Measurements from ENCODE around the gene NKAIN4. TPM values are rescaled to one million over a fixed set of nuclear protein-coding genes. Genes with fewer than 3 reads are reported as not detected.

The NKAIN4 gene
- total RNA-seq, 1 experiment from 2014 or later = not detected

DNA sequence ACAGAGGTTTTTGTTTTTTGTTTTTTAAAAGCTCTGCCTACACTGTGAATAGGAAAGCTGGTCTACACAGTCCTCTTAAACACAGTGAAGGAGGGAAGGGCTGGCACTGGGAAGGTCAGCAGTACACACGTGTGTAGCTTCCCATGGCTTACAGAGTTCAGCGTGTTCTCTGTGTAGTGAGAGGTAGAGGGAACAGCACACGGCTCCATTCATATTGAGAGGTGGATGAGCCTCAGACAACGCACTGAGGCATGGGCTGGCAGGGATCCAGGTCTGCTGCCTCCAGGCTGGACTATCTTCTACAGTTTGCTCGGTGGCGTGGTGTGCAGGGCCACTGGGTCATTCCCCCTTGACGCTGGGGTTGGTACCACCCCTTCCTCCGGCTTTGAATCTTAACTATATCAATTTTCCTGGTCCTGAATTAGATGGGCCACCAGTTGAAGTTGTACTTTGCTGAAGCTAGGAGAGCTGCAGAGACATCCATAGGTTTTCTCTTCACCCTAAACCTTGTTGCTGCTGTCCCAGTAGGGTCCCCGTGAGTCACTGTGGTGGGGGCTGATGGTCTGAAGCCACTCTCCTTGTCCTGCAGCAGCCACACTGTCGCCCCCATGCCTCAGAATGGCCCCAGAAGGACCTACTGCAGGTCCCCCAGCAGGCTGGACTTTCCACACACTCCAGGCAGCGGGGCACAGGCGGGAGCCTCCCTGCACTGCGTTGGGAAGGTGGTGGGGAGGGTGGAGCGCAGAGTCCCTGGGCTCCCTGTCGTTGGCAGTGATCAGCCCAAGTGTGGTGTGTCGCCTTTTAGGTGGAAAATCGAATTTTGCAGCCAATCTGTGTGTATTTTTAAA is 20.3 kb upstream of the NKAIN4 start:
- DNase-seq (ENCODE audit: low spot score) = no peak

DNA sequence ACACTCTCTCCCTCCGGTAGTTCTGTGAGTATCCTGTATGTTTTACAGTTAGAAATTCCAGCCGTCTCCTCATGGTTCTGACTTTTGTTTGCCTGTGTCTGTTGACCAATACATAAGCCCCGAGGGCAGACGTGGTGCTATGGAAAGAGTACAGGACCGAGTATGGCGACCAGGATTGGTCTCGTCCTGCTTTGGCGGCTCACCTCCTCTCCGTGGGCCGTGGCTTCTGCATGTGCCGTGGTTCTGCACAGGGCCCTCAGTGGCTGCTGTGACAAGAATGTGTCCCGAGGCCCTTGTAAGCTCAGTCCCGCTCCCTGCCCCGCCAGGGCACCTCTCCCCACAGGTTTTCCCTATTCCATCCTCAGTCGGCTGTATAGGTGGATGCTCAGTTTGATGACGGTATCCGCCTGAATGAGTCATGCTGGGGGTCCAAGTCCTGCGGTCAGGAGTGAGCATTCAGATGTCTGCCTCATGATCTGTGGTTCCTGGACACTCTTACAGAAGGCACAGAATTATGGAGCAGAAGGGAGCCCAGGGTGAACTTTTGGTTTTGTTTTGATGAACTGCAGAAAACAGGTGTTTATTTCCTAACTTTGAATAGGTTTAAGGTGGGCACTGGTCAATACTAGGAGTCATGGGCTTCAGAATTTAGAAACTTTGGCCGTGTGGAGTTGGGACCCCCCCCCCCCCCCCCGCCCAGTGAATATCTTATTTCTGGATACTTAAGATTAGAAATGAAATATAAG is 19.5 kb upstream of the NKAIN4 start:
- peak; percentile 88 for DNase-seq (ENCODE audit: low spot score)

DNA sequence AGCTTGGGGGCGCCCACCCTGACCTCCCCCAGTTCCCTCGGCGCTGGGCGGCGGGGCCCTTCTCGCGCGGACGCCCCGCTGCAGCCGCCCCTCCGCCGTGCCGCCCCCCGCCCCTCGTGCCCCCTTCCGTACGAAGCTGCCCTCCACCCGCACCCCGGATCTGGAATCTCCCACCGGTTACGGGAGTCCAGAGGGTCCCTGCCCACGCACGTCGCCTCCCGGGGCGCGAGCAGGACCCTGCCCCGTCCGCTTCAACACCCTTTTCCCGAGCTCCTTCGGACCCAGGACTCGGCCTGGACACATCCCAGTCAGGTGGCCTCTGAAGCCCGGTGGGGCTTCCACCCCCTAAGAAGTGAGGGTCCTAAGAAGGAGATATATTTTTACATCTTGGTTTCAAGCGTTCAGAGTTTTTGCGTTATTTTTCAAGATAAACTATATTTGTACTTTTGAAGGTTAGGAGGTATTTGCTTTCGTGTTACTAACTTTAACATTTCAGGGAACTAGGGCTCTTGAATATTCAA is 18.9 kb upstream of the NKAIN4 start:
- no peak for DNase-seq (ENCODE audit: low spot score)

DNA sequence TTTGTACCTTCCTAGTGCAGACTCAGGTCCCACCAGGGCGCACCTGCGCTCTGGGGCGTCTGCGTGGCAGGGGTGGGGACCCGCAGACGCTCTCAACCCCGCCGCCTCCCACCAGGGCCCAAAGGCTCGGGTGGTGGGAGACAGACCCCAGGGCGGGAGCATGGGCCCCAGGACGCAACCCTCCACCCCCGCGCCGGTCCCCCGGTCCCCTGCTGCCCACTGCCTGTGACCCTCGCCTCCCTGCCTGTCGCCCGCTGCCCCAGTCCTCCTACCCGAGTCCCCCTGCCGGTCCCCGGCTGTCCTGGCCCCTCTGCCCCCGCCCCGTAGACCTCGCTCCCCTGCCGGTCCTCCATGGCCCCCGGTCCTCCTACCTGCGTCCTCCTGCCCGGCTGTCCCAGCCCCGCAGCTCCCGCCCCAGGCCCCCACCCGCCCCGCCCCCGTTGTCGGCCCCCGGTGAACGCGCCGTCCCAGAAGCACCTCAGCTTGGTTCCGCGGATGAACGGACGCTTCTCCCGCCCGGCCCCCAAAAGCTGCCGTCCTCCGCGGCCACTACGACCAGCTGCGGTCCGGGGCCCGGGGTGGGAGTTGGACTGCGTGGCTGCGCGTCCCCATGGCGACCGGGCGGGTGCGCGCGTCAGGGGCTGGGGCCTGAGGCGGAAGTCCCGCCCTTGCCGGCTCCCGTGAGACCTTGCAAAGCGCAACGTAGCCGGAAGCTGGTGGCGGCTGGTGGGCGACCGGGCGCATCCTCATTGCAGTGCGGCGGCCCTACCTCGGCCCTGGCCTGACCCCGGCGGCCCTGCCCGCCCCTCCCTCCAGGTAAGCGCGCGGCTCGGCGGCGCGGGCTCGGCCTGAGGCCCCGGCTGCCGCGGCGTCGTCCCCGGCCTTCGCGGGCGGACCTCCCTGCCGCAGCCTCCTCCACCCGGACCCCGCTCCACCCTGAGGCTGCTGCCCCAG is 18.1 kb upstream of the NKAIN4 start, which contains the start of gene ARFGAP1:
ARFGAP1 (plus strand) TSS at position 709 of the 954 bp plus-strand sequence. CDS start 2,768 bp downstream, outside the sequence.
- peak; percentile 75 for DNase-seq (ENCODE audit: low spot score)

DNA sequence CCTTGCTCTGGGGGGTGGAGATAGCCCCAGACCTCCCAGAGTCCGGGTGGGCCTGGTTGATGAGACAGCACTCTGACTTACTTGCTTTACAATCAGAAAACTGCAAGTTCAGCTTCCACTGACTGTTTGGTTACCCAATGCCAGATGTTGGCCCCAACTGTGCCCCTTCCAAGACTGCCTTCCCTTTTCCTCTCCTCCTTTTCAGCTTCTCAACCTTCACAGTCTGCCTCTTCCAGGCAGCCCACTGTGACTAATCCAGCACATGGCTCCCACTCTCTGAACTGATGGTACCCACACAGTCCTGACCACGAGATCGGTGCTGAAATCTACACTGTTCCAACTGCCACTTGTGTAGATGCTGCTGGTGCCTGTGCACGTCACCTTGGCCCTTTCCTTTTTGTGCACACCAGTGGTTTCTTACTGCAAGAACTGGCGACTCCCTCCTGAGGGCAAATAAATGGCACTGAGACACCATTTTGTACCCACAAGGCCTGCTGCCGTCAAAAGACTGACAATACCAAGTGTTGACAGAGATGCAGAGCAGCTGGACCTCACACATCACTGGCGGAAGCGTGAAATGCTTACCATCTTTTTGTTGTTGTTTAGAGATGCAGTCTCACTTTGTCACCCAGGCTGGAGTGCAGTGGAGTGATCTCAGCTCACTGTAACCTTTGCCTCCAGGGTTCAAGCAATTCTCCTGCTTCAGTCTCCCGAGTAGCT is 16.5 kb upstream of the NKAIN4 start:
- DNase-seq (ENCODE audit: low spot score) = no peak

DNA sequence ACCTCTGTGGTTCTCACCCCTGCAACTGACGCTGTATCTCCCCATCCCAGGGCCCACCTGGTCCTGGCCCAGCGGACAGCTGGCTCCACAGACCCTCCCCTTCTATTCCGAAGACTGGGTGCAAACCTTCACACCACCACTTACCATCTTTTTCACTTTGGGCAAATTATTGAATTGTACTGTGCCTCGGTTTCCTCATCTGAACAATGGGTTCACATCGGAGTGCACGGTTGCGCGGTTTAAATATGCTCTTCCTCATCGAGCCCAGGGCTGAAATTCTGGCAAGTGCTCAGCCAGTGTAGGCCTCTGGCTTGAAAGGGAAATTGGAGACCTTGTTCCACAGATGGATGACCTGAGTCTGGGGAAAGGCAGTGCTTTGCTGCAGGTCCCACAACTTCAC is 15.5 kb upstream of the NKAIN4 start:
- no peak for DNase-seq (ENCODE audit: low spot score)

DNA sequence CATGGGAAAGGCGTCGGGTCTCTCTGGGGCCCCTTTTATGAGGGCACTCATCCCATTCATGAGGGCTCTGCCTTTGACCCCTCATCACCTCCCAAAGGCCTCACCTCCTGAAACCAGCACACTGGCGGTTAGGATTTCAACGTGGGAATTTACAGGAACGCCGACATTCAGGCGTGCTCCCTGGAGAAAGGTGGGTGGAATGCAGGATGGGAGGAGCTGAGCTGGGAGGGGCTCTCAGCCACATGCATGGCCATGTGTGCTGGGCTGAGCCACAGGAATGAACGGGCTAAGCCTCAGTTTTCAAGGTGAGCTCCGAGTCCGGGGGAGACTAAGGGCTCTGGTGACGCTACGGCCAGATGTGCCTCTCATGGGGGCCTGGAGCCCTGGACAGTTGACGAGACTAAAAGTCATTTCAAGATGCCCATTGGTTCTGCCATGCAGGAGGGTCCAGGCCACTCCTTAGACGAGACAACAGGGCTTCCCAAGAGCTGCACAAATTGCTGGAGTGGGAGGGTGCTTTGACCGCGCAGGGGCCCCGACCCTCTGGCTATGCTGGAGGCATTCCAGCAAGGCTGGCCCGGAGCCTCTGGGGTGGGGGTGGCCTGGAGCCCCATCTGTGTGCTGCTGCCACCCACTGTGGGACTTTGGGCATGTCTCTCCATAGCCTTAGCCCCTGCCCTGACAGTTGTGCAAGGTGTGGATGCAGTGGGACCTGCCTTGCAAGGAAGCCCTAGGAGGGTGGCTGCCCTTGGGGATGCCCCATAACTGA is 14.6 kb upstream of the NKAIN4 start:
- no peak for DNase-seq (ENCODE audit: low spot score)

DNA sequence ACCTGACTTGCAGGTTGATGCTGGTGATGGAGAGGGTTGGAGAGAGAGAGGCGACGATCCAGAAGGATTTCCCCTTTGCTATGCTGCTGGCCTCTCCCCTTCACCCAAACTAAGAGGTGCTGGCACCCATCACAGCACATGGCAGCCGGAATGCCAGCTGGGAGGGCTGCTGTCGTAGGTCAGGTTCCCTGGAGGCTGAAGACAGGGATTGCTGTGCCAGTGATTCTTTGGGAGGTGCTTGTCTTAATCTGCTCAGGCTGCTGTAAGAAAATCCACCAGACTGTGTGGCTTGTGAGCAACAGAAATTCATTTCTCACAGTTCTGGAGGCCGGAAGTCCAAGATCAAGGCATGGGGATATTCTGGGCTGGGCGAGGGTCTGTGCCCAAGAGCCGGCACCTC is 14.0 kb upstream of the NKAIN4 start:
- DNase-seq (ENCODE audit: low spot score) = no peak

DNA sequence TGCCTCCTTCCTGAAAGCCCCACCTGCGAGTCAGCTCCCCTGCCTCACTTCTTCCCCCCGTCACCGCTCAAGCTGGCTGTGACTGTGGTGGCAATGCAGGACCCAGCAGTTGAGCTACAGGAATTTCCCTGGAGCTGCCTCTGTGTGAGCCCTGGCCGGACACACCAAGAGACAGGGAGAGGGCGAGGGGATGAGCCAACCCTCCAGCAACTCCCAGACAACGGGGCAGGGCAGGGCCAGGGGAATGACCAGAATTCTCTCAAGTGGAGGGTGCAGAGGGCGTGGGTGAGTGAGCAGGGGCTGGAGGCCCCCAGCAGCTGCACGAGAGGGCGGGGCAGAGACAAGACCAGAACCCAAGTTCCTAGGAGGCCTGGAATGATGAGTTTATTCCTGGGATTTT is 13.4 kb upstream of the NKAIN4 start:
- no peak for DNase-seq (ENCODE audit: low spot score)

DNA sequence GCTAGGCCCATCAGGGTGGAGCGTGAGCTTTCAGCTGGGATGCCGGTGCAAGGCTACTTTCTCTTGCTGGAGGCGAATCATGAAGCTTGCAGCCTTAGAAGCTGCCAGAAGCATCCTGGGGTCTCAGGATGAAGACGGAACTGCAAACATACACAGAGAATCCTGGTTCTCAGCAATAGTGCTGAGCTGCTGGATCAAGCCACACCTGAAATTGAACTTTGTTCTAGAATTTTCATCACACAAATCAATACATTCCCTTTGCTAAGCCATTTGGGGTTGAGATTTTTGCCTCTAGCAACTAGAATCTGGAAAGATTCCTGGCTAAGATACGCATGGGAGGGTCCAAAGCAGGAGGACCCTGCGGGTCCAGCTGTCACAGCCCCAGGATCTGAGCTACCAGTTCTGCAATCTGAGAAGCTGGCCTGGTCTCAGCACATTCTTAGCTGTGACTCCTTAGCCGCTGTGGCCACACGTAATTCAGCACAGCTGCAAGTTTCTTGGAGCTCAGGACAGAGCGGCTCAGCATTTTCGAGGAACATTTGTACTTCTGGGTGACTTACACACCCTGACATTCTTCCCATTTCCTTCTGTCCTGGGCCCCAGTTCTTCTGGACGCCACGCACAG is 11.7 kb upstream of the NKAIN4 start:
- no peak for DNase-seq (ENCODE audit: low spot score)

DNA sequence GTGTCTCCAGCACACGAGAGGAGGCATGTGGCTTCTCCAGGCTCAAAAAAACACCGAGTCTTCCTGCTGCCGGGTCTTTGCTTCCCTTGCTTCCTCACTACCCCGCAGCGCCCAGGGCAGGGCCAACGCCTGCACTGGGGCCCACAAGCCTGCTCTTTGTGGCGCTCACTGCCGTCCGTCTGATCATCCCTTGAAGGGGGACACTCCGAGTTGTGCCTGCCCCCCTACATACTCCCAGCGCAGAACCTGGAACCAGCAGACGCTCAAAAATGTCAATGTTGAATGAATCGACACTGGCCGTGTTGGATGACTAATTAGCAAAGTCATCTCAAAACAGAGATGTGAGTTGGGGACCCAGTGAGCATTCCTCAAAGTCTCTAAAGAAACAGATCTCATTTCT is 10.3 kb upstream of the NKAIN4 start:
- no peak for DNase-seq (ENCODE audit: low spot score)

DNA sequence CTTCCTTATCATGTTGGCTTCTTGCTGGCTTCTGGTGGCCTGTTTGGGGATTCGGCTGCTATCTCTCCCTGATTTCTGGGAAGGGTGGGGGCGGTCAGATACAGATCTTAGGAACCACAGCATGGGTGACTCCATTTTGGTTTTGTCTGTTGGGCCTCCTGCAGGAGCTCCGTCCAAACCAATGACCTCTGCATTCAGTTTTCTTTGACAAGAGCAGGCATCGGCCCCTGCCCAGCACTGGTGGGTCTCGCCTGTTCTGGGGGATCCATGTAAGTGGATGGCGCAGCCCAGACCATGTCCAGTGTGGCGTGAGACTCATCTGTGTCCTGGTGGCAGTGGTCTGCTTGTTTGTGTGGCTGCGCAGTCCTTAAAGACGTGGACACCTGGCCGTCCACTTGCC is 9.7 kb upstream of the NKAIN4 start:
- DNase-seq (ENCODE audit: low spot score) = no peak

DNA sequence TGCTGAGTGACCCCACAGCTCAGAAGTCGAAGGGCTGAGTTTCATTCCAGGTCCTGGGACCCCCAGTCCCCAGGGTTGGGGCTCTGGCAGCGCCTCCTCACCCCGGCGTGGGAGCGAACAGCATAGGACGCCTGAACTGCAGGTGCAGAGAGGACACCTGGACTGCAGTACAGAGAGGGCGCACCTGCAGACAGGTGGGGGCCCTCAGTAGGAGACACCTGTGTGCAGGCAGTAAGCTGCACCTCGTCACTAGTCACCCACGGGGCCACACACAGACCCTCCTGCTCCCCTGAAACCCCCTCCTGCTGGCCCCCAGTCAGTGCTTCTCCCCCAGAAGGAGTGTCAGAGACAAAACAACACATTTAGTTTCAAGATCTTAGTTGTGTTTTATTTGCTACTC is 8.6 kb upstream of the NKAIN4 start:
- no peak for DNase-seq (ENCODE audit: low spot score)

DNA sequence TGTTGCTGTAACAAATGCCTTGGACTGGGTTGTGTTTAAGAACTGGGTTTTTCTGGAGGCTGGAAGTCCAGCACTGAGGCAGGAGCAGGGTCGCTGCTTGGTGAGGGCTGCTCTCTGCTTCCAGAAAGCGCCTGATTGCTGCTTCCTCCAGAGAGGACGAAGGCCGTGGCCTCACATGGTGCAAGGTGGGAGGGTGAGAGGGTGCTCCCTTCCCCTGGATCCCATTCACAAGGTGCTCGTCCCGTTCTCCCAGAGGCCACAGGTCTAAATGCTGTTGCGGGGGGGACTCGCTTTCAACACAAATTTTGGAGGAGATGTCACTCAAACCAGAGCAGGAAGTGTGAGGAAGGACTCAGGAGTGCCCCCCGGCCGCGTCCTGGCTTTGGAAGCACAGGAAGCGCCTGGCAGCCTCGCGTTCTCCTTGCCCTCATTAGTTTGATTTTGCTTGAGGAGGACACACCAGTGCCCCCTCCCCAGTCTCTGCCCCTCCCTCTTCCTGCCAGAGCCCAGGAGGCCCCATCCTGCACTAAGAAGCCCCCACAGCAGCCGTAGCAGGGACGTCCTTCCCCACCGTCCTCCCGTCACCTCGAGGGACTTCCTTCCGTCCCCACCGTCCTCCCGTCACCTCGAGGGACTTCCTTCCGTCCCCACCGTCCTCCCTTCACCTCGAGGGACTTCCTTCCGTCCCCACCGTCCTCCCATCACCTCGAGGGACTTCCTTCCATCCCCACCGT is 7.7 kb upstream of the NKAIN4 start:
- DNase-seq (ENCODE audit: low spot score) = no peak

DNA sequence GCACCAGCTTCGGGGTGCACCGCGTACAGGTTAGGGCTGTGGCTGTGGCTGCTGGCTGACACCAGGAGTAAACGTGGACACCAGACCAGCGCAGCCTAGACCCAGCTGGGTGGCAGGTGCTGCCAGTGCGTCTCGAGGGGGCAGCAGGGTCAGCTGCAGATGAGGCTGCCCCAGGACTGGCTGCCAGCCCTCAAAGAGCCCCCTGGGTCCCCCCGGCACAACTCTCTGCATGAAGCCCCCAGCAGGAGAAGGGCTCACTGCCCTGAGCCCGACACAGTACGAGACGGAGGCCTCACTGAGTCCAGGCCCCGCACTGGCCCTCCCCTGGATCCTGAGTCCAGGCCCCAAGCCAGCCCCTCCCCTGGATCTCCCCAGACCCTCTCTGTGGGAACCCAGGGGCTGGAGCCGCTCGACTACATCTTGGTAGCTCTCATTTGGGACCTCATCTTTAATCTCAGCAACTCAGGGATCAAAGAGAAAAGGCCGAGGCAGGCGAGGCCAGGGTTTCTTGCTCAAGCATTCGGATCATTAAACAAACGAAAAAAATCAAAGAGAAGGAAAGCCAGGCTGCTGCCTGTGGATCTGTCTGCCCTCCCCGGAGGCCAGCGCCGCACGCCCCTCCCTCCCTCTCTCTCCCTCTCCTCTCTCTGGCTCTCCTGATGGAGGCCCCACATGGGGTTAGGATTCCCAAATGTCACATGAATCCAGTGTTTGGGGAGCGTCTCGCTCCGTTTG is 7.0 kb upstream of the NKAIN4 start:
- no peak for DNase-seq (ENCODE audit: low spot score)

DNA sequence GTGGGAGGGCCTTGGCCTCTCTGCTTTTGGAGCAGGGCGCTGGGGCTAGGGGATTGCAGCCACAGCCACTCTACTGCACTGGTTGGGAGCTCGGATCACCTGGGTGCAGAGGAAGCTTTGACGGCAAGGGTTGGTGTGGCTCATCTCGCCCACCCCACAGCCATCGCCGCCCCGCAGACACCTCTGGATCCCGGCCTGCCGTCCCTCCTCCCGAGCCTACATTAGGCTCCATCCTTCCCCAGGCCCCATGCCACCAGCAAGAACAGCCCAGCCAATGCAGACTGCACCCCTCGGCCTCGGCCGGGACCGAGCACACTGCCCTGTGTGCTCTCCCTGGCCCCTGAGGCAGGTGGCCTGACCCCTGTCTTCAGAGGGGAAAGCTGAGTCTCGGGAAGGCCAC is 6.3 kb upstream of the NKAIN4 start:
- no peak for DNase-seq (ENCODE audit: low spot score)

DNA sequence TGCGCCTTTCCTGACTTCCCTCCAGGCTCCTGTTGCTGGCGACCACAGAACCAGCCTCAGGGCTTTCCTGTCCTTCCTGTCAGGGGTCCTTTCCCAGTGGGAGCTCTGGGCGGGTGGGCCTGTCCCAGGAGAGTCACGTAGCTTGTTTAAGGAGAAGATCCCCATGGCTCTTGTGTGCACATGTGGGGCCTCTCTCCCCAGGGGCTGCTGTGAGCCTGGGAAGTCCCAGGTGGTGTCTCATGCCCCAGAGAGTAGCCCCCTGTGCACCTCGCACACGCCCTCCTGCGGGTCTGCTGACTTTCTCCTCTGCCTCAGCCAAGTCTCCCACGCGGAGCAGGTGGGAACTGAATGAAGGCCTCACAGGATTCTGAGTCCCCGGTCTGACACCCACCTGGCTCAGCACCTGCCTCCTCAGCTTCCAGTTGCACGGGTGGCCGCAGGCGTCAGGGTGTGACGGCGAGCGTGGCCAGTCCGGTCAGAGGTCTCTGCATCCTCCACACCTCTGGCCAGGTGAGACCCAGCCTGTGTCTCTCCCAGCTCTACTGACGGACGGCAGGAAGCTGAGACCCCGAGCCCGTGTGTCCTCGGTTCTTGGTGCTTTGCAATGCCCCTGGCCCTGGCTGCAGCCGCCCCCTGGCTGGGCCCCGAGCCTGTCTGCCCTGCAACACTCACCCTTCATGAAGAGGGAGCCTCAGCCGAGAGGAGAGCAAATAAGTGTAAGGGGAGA is 5.6 kb upstream of the NKAIN4 start:
- no peak for DNase-seq (ENCODE audit: low spot score)

DNA sequence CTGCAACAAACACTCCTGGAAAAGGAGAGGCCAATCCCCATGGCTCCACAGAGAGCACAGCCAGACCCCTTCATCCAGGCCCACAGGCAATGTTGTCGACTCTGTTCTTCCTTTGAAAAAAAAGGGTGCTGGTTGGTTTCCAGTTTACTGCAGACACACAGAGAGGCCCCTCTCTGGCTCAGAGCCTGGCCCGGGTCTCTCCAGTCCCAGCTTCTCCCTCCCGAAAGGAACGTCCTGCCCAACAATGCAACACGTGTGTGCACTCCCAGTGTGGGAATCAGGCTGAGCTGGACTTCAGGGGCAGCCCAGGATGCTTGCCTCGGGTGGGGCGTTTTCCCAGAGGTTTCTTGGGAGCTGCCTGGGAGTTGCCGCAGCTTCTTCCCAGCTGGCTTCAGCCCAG is 4.5 kb upstream of the NKAIN4 start:
- no peak for DNase-seq (ENCODE audit: low spot score)

All from A172 (cell line).